Stomach (tissue), 9 donors: Measurements from ENCODE around the gene ICAM2. TPM values are rescaled to one million over a fixed set of nuclear protein-coding genes. Genes with fewer than 3 reads are reported as not detected.

ENCODE experiments used
- DNase-seq, 2 donors: peaks; one replicate each; pipeline versions ENCODE4 v3.0.0 to v3.0.0-alpha.2; 2013 to 2019
- H3K27ac ChIP-seq, 5 donors: fragments of 200-600 bp in 4 of 5; sonication (generic) in 4 of 5; one replicate each; pipeline ENCODE4 v1.5.1; 2013 to 2019; ENCODE audit warnings: mild to moderate bottlenecking in 1 of 5, moderate library complexity in 1 of 5
- H3K27me3 ChIP-seq, 3 donors: fragments of 200-600 bp; sonication (generic); one replicate each; pipeline ENCODE4 v1.5.1; 2017 to 2019; ENCODE audit warnings: mixed run types in 1 of 3
- H3K36me3 ChIP-seq, 4 donors: fragments of 200-600 bp; sonication (generic); 1 replicate in 3 of 4; 2 replicates in 1 of 4; pipeline ENCODE4 v1.5.1; 2016 to 2019
- H3K4me1 ChIP-seq, 4 donors: fragments of 200-600 bp; sonication (generic); one replicate each; pipeline ENCODE4 v1.5.1; 2016 to 2019
- H3K4me3 ChIP-seq, 4 donors: fragments of 200-600 bp; sonication (generic) in 3 of 4; one replicate each; pipeline ENCODE4 v1.5.1; 2016 to 2019; ENCODE audit warnings: mild to moderate bottlenecking in 1 of 4
- H3K9me3 ChIP-seq, 4 donors: fragments of 200-600 bp; sonication (generic); one replicate each; pipeline ENCODE4 v1.5.1; 2016 to 2019
- CTCF ChIP-seq, 7 experiments: fragments of 450-650 bp in 4 of 7; fragments of 200-600 bp in 3 of 7; sonication (generic) in 3 of 7; IDR thresholded peaks; one replicate each; pipeline ENCODE4 v1.5.1; 2016 to 2019; ENCODE audit warnings: antibody characterized with exemption in 7 of 7, control low read depth in 2 of 7, mild to moderate bottlenecking in 1 of 7
- EP300 ChIP-seq: sonication (generic); formaldehyde crosslinking; IDR thresholded peaks from one replicate; pipeline ENCODE4 v1.6.1; 2017; ENCODE audit warnings: antibody characterized with exemption
- POLR2A ChIP-seq, 4 donors: fragments of 450-650 bp; IDR thresholded peaks; one replicate each; pipeline ENCODE4 v1.6.1; 2016; ENCODE audit warnings: antibody characterized with exemption in 4 of 4, control low read depth in 2 of 4, mild to moderate bottlenecking in 1 of 4, moderate library complexity in 1 of 4
- POLR2AphosphoS5 ChIP-seq, 3 donors: sonication (generic); formaldehyde crosslinking; IDR thresholded peaks; one replicate each; pipeline ENCODE4 v1.6.1; 2016; ENCODE audit warnings: antibody characterized with exemption in 3 of 3
- WGBS, 5 donors: extraction: QIAGEN DNeasy Blood & Tissue Kit in 3 of 5; methylation state at CpG; one replicate each; pipeline versions ENCODE4 v1.1.5 to v1.1.7; 2013 to 2018; 5-methylcytosine and 5-hydroxymethylcytosine counted together
- intact Hi-C: fragments of 100-400 bp; cut with DNase I; formaldehyde crosslinking; loops from one replicate; pipeline ENCODE4 v1.15.1; 2023; ENCODE audit warnings: low total_unique reads
- polyA plus RNA-seq, 3 donors: library from polyadenylated mRNA; stranded (reverse); fragments of 200-250 nt; gene quantifications; one replicate each; pipeline ENCODE4 v1.2.3, GENCODE V29; 2013
- total RNA-seq, 5 donors: library from RNA; depleted of rRNA; stranded (reverse); fragments of >200 nt; gene quantifications; one replicate each; pipeline versions ENCODE4 v1.1.0 to v1.2.3, GENCODE V29; 2014 to 2016
- donor health status: healthy with polysubstance abuse.
- donor health status: Bipolar disorder and iron deficiency.
- donor health status: healthy.

Gene ICAM2
- total and polyA plus RNA-seq, 8 donors, result 4.7 to 25.3 (median 10.7) TPM; not detected in 2

GRCh38 chr17:64017381-64017980, 3.0 kb downstream of the ICAM2 start:
- Histone ChIP-seq H3K27me3 (no peaks in the 10 kb centered on the region), H3K36me3 (no peaks in the 10 kb centered on the region), H3K4me1 (peaks cover 0 to 22% (median 11%) of the 10 kb centered on the region in 4 donors), H3K27ac (peak overlapping the region in 1 of 5 donors; percentile 86), H3K4me3 (no peak overlapping the region), H3K9me3 (no peaks in the 10 kb centered on the region)
- intact Hi-C loops, result no loop called here
- DNase-seq, result no peak
- no peak for TF ChIP-seq POLR2AphosphoS5 (IDR thresholded peaks at IDR 0.05)
- TF ChIP-seq CTCF (IDR thresholded peaks at IDR 0.05), result peak in 2 of 7 experiments; percentile 11 to 45
- 71 to 87% (median 75%) methylated on average over 2 of the region's 2 CpGs for WGBS, 5 donors

GRCh38 chr17:64016974-64017373, 3.5 kb downstream of the ICAM2 start:
- intact Hi-C loops, result no loop called here
- Histone ChIP-seq H3K27me3 (no peaks in the 10 kb centered on the region), H3K4me1 (peaks cover 0 to 22% (median 11%) of the 10 kb centered on the region in 4 donors), H3K9me3 (no peaks in the 10 kb centered on the region), H3K4me3 (no peak overlapping the region), H3K36me3 (no peaks in the 10 kb centered on the region), H3K27ac (peak overlapping the region in 3 of 5 donors; percentile 3 to 73 (median 35))
- WGBS, 5 donors, result 62 to 81% (median 78%) methylated on average over 3 of the region's 3 CpGs
- DNase-seq, result no peak
- TF ChIP-seq EP300 (no peak), POLR2A (IDR thresholded peaks at IDR 0.05) (no peak), POLR2AphosphoS5 (IDR thresholded peaks at IDR 0.05) (no peak), CTCF (IDR thresholded peaks at IDR 0.05) (no peak)

GRCh38 chr17:64016231-64016784, 4.1 kb downstream of the ICAM2 start:
- Histone ChIP-seq H3K27ac (peak overlapping the region in 4 of 5 donors; percentile 3 to 73 (median 30)), H3K9me3 (no peaks in the 10 kb centered on the region), H3K36me3 (no peaks in the 10 kb centered on the region), H3K27me3 (no peaks in the 10 kb centered on the region), H3K4me1 (peaks cover 0 to 22% (median 11%) of the 10 kb centered on the region in 4 donors), H3K4me3 (no peak overlapping the region)
- peak in 1 of 2 donors; percentile 25 for DNase-seq
- TF ChIP-seq POLR2A (IDR thresholded peaks at IDR 0.05), result no peak
- TF ChIP-seq EP300, result no peak
- TF ChIP-seq POLR2AphosphoS5 (IDR thresholded peaks at IDR 0.05), result no peak
- TF ChIP-seq CTCF (IDR thresholded peaks at IDR 0.05), result no peak
- intact Hi-C loops, result no loop called here
- WGBS, 5 donors, result 46 to 68% (median 66%) methylated on average over 5 of the region's 5 CpGs

GRCh38 chr17:64015447-64015846, 5.0 kb downstream of the ICAM2 start:
- TF ChIP-seq POLR2A (IDR thresholded peaks at IDR 0.05), result no peak
- TF ChIP-seq CTCF (IDR thresholded peaks at IDR 0.05), result no peak
- no peak for TF ChIP-seq EP300
- TF ChIP-seq POLR2AphosphoS5 (IDR thresholded peaks at IDR 0.05), result no peak
- H3K27ac ChIP-seq, result peak overlapping the region in 1 of 5 donors; percentile 73
- no peak for DNase-seq

More at GRCh38 chr17:64015447-64015846, 5.0 kb downstream of the ICAM2 start:
- H3K27me3 ChIP-seq, result no peaks in the 10 kb centered on the region
- H3K9me3 ChIP-seq, result no peaks in the 10 kb centered on the region
- no peaks in the 10 kb centered on the region for H3K36me3 ChIP-seq
- WGBS, 5 donors, result 83 to 96% (median 93%) methylated on average over 6 of the region's 6 CpGs
- peaks cover 0 to 22% (median 10%) of the 10 kb centered on the region in 4 donors for H3K4me1 ChIP-seq
- intact Hi-C loops, result no loop called here
- no peak overlapping the region for H3K4me3 ChIP-seq
